ENCODE measurements around the gene DNAAF9.

GRCh38 chr20:3436864-3437574 is 29.6 kb upstream of the DNAAF9 start:
- TF ChIP-seq CTCF (conservative IDR thresholded peaks at IDR 0.05 in 1 of 2, IDR thresholded peaks at IDR 0.05 in 1 of 2; ENCODE audit: low read depth in 1 of 2, low read length in 2 of 2) = no peak
- TF ChIP-seq EZH2 (IDR thresholded peaks at IDR 0.05; ENCODE audit: low read length, missing control alignments) = no peak
